Measurements from ENCODE around the gene ARMC9.

DNA sequence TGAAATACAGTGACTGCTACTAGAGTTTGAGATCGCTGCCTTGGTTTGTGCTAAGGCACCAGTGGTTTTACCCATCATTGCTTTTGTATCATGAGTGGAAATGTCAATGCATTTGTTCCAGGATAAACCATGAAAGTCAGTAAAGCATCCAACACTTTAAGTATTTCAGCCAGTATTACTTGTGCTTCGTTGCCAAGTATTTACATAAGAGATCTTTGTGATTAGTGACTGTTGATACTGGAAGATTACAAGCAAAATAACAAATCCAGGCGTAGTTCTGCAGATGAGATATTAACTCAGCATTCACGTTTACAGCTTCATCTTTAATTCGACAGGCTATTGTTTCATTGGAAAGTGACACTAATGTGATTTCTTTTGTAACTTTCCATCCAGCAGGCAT lies 106.8 kb downstream of the ARMC9 start:
- TF ChIP-seq, protein P1, sequence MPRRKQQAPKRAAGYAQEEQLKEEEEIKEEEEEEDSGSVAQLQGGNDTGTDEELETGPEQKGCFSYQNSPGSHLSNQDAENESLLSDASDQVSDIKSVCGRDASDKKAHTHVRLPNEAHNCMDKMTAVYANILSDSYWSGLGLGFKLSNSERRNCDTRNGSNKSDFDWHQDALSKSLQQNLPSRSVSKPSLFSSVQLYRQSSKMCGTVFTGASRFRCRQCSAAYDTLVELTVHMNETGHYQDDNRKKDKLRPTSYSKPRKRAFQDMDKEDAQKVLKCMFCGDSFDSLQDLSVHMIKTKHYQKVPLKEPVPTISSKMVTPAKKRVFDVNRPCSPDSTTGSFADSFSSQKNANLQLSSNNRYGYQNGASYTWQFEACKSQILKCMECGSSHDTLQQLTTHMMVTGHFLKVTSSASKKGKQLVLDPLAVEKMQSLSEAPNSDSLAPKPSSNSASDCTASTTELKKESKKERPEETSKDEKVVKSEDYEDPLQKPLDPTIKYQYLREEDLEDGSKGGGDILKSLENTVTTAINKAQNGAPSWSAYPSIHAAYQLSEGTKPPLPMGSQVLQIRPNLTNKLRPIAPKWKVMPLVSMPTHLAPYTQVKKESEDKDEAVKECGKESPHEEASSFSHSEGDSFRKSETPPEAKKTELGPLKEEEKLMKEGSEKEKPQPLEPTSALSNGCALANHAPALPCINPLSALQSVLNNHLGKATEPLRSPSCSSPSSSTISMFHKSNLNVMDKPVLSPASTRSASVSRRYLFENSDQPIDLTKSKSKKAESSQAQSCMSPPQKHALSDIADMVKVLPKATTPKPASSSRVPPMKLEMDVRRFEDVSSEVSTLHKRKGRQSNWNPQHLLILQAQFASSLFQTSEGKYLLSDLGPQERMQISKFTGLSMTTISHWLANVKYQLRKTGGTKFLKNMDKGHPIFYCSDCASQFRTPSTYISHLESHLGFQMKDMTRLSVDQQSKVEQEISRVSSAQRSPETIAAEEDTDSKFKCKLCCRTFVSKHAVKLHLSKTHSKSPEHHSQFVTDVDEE (CRISPR knock-in tag; IDR thresholded peaks at IDR 0.05): no peak
- TF ChIP-seq, protein P2, sequence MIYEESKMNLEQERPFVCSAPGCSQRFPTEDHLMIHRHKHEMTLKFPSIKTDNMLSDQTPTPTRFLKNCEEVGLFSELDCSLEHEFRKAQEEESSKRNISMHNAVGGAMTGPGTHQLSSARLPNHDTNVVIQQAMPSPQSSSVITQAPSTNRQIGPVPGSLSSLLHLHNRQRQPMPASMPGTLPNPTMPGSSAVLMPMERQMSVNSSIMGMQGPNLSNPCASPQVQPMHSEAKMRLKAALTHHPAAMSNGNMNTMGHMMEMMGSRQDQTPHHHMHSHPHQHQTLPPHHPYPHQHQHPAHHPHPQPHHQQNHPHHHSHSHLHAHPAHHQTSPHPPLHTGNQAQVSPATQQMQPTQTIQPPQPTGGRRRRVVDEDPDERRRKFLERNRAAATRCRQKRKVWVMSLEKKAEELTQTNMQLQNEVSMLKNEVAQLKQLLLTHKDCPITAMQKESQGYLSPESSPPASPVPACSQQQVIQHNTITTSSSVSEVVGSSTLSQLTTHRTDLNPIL (CRISPR knock-in tag; IDR thresholded peaks at IDR 0.05; ENCODE audit: low read depth): no peak
- no peak for TF ChIP-seq TOX (CRISPR knock-in tag; IDR thresholded peaks at IDR 0.05; ENCODE audit: borderline replicate concordance)
- no peak for TF ChIP-seq GLIS3 (CRISPR knock-in tag; IDR thresholded peaks at IDR 0.05)
- TF ChIP-seq ZNF8 (CRISPR knock-in tag; IDR thresholded peaks at IDR 0.05): no peak
